Measurements from ENCODE around the gene MMP11. TPM values are rescaled to one million over a fixed set of nuclear protein-coding genes. Genes with fewer than 3 reads are reported as not detected.
A peak's percentile ranks its signal among the peaks of the same experiment; 100 is the strongest.

Gene MMP11
- total RNA-seq, 1 experiment from 2014 or later: 1.1 TPM

- in situ Hi-C loops (cut with HindIII; ENCODE audit: low pct_unique_long_range_greater_than_20kb, low sequenced_read_pairs): no loop called here
- no peak for DNase-seq (ENCODE audit: low read depth, low spot score)
These were observed 15.3 kb downstream of the MMP11 start for GRCh38 chr22:23787910-23788309.

DNA sequence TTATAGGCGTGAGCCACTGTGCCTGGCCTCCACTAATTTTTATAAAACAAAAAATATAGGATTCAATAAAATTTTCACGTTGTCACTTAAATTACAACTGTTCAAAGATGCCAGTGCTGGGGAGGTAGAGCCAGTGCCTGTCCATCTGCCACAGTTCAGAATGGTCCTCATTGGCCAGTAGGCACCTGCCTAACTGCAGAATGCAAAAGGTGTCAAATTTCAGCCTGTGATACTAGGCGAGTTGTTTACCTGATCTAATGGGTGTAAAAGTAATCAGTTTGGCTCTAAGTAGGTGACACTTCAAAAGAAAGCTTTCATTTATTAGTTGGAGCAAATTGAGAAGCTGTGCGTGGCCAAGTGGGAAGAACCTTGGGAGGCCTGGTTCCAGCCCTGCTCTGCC, 16.5 kb downstream of the MMP11 start:
- no peak for DNase-seq (ENCODE audit: low read depth, low spot score)
- in situ Hi-C loops (cut with HindIII; ENCODE audit: low pct_unique_long_range_greater_than_20kb, low sequenced_read_pairs): no loop called here

DNA sequence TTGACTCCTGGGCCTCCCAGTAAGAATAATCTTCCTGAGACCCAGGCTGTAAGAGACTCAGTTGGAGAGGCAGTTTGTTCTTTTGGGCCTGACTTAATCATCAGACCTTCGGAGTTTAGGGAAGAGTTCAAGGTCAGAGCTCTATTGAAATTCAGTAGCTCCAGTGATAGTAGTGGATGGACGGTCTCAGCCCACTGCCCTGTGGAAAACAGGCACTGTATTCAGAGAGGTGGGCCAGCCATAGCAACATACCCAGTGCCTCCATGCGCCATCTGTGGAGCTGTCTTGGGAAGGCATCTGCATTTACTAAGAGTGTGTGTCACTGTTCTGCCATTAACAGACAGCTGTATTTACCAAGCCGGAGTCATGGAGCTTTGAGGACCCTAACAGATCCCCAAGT, 17.0 kb downstream of the MMP11 start:
- peak; percentile 57 for DNase-seq (ENCODE audit: low read depth, low spot score)
- in situ Hi-C loops (cut with HindIII; ENCODE audit: low pct_unique_long_range_greater_than_20kb, low sequenced_read_pairs): no loop called here

DNA sequence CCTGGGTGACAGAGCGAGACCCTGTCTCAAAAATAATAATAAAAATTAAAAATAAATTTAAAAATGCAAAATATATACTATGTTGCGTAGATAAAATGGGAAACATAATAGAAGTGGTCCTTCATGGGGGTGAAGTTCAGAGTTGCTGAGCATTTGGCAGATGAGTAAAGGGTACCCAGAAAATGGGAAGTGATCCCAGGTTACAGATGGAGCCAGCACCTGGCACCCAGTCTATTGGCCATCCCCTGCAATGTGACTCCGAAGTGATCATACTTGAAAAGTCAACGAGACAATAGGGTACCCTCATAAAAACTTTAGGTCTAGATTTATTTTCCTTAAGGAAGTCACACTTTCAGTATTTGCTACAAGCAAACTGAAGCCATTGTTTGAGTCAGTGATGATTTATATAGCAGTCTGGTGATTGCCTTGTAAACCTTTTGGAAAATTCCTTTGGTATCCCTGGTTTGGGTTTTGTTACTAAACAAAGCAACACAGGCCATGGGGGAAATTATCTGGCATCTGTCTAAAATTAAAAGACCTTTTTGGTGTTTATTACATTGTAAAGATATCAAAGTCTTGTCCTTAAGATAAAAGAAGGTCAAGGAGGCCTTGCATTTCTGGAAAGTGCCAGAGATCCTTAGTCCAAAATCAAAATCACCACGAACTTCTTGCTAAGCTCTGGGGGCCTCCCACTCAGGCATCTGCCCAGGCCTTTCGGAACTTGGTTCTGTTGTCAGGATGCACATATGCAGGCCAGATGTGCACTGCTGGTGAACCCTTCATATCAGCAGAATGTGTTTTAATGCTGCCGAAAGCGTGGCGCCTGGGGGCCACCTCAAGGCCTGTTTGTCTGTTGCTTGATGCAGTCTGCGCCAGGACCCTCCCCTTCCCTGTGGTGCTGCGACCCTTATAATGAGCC, 18.4 kb downstream of the MMP11 start:
- in situ Hi-C loops (cut with HindIII; ENCODE audit: low pct_unique_long_range_greater_than_20kb, low sequenced_read_pairs): no loop called here
- DNase-seq (ENCODE audit: low read depth, low spot score): no peak

GRCh38 chr22:23791738-23792645, 19.3 kb downstream of the MMP11 start:
- in situ Hi-C loops (cut with HindIII; ENCODE audit: low pct_unique_long_range_greater_than_20kb, low sequenced_read_pairs): no loop called here
- DNase-seq (ENCODE audit: low read depth, low spot score): no peak

GRCh38 chr22:23793326-23793725, 20.7 kb downstream of the MMP11 start:
- in situ Hi-C loops (cut with HindIII; ENCODE audit: low pct_unique_long_range_greater_than_20kb, low sequenced_read_pairs): no loop called here
- no peak for DNase-seq (ENCODE audit: low read depth, low spot score)

- in situ Hi-C loops (cut with HindIII; ENCODE audit: low pct_unique_long_range_greater_than_20kb, low sequenced_read_pairs): no loop called here
These were observed 23.8 kb downstream of the MMP11 start for GRCh38 chr22:23796461-23796860.

GRCh38 chr22:23800297-23801237, 27.9 kb downstream of the MMP11 start:
- DNase-seq (ENCODE audit: low read depth, low spot score): no peak

More at GRCh38 chr22:23796461-23796860, 23.8 kb downstream of the MMP11 start:
- DNase-seq (ENCODE audit: low read depth, low spot score): peak; percentile 84

GRCh38 chr22:23801238-23801821, 28.7 kb downstream of the MMP11 start:
- no peak for DNase-seq (ENCODE audit: low read depth, low spot score)
- in situ Hi-C loops (cut with HindIII; ENCODE audit: low pct_unique_long_range_greater_than_20kb, low sequenced_read_pairs): no loop called here

More at GRCh38 chr22:23800297-23801237, 27.9 kb downstream of the MMP11 start:
- in situ Hi-C loops (cut with HindIII; ENCODE audit: low pct_unique_long_range_greater_than_20kb, low sequenced_read_pairs): no loop called here

DNA sequence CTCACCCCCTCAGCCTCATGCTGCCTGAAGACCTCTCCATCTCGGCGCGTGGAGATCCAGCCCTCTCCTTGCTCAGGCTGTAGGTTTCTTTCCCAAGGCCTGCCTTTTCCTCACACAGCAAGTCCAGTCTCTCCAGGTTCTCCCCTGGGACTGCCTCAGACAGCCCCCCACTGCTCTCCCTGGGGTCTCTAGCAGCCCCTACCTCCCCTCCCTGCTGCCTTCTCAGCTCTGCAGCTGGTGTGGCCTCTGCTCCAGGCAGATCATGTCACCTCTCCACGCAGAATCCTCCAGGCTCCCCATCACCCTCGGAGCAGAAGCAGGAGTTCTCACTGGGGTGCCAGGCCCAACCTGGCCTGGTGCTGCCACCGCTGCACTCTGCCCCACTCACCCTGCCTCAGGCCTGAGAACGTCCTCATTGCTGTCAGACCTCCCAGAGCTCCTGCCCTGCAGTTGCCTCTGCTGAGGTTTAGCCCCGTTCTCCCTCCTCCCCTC, 29.3 kb downstream of the MMP11 start:
- no peak for DNase-seq (ENCODE audit: low read depth, low spot score)
- in situ Hi-C loops (cut with HindIII; ENCODE audit: low pct_unique_long_range_greater_than_20kb, low sequenced_read_pairs): no loop called here

GRCh38 chr22:23803001-23803819, 30.6 kb downstream of the MMP11 start:
- DNase-seq (ENCODE audit: low read depth, low spot score): no peak
- in situ Hi-C loops (cut with HindIII; ENCODE audit: low pct_unique_long_range_greater_than_20kb, low sequenced_read_pairs): no loop called here

- no peak for DNase-seq (ENCODE audit: low read depth, low spot score)
- in situ Hi-C loops (cut with HindIII; ENCODE audit: low pct_unique_long_range_greater_than_20kb, low sequenced_read_pairs): no loop called here
These were observed 32.2 kb downstream of the MMP11 start for GRCh38 chr22:23804781-23805291.

- in situ Hi-C loops (cut with HindIII; ENCODE audit: low pct_unique_long_range_greater_than_20kb, low sequenced_read_pairs): no loop called here
- DNase-seq (ENCODE audit: low read depth, low spot score): no peak
These were observed 34.2 kb downstream of the MMP11 start for GRCh38 chr22:23806837-23807236.

GRCh38 chr22:23812378-23812777, 39.7 kb downstream of the MMP11 start:
- in situ Hi-C loops (cut with HindIII; ENCODE audit: low pct_unique_long_range_greater_than_20kb, low sequenced_read_pairs): no loop called here
- no peak for DNase-seq (ENCODE audit: low read depth, low spot score)

- DNase-seq (ENCODE audit: low read depth, low spot score): no peak
- in situ Hi-C loops (cut with HindIII; ENCODE audit: low pct_unique_long_range_greater_than_20kb, low sequenced_read_pairs): no loop called here
These were observed 43.0 kb downstream of the MMP11 start for GRCh38 chr22:23815541-23816155.

All from SK-MEL-5 (cell line).